Effector memory CD8-positive, alpha-beta T cell (primary cell): ENCODE measurements around the gene KLHL3.

ENCODE experiments used
- ATAC-seq: fragments of 150-1000 bp; cut with Tn5 transposase; replicated peaks from 2 replicates; pipeline ENCODE4 v1.10.0; 2021; ENCODE audit warnings: mild to moderate bottlenecking, moderate library complexity
- DNase-seq, 3 experiments: peaks; one replicate each; pipeline ENCODE4 v3.0.0; 2021
- H3K27ac Mint-ChIP-seq, 2 donors: one replicate each; pipeline ENCODE4 v1.8.0; 2022; ENCODE audit warnings: mild to moderate bottlenecking in 2 of 2, mixed read lengths in 2 of 2, moderate library complexity in 2 of 2
- H3K27me3 Mint-ChIP-seq, 2 donors: one replicate each; pipeline ENCODE4 v1.8.0; 2022; ENCODE audit warnings: mixed read lengths in 2 of 2
- H3K36me3 Mint-ChIP-seq: one replicate; pipeline ENCODE4 v1.8.0; 2022; ENCODE audit warnings: mild to moderate bottlenecking, moderate library complexity, mixed read lengths; ENCODE audit not compliant: insufficient read depth
- H3K4me1 Mint-ChIP-seq, 2 donors: one replicate each; pipeline ENCODE4 v1.8.0; 2022; ENCODE audit warnings: low read depth in 2 of 2, mixed read lengths in 2 of 2
- H3K4me3 Mint-ChIP-seq, 2 donors: one replicate each; pipeline ENCODE4 v1.8.0; 2022; ENCODE audit warnings: mild to moderate bottlenecking in 2 of 2, mixed read lengths in 2 of 2, moderate library complexity in 2 of 2
- H3K9me3 Mint-ChIP-seq, 2 donors: one replicate each; pipeline ENCODE4 v1.8.0; 2022; ENCODE audit warnings: mixed read lengths in 2 of 2

Gene KLHL3

DNA sequence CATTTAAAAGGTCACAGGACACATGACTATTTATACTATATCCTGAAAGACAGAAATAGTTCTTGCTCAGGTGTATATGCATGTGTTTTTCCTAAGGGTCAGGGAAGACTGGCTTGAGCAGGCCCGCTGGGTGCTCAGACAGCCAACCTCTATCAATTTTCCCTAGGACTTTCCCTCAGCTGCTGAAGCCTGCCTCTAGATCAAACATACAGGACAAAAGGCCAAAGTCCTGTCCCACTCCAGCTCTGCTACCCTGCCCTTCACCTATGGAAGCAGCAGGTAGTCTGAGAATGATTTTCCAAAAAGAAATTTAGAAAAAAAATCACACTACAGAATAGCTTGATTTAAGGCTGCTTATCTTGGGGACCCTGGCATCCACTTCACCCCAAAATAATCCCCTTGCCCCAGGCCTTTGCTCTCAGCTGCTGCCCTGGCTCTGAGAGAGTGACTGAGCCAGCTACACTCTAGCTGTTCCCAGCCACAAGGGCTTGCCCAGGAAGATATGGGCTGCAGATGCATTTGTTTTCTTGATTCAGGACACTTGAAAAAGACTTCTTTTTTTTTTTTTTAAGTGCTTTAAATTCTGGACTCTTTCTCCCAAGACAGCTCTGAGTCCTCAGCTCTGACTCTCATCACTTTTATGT, 42.5 kb downstream of the KLHL3 start:
- ATAC-seq: no peak
- no peak overlapping the region for H3K27ac Mint-ChIP-seq

DNA sequence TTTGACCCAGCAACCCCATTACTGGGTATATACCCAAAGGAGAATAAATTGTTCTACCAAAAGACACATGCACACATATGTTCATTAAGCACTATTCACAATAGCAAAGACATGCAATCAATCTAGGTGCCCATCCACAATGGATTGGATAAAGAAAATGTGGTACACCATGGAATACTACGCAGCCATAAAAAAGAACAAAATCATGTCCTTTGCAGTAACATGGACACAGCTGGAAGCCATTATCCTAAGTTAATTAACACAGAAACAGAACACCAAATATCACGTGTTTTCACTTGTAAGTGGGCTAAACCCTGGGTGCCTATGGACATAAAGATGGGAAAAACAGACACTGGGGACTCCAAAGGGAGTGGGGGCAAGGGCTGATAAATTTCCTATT, 46.6 kb downstream of the KLHL3 start:
- peaks cover 3% of the 10 kb centered on the region for H3K36me3 Mint-ChIP-seq

More for the DNA sequence above, 42.5 kb downstream of the KLHL3 start:
- peaks cover 16 to 19% of the 10 kb centered on the region in 2 donors for H3K4me1 Mint-ChIP-seq
- no peak for DNase-seq
- H3K36me3 Mint-ChIP-seq: peaks cover 3% of the 10 kb centered on the region
- H3K9me3 Mint-ChIP-seq: no peaks in the 10 kb centered on the region
- no peaks in the 10 kb centered on the region for H3K27me3 Mint-ChIP-seq
- no peak overlapping the region for H3K4me3 Mint-ChIP-seq

DNA sequence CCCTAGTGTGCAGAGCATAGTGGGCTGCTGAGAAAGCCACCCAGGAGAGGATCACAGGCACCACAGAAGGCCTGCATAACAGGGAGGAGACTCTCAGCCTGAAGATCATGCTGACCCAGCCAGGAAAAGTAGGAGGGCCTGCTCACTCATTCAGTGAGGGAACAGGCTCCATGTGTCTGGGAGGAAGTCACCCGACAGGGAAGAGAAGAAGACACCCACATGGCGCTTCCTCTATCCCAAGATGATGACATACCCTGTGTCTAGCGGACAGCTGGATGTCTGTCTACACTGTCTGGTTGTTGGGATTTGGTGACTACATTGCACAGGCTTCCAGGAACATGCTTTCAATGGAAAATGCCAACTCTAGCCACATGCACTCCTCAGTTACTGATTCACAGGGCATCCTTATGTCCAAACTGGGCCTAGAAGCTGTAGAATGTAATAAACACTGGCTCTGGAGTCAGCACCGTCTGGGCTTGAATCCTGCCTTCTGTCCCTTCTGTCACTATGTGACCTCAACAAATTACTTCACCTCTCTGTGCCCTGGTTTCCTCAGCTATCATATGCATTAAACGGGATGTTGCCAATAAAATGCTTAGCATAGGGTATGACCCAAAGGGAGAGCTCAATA, 47.6 kb downstream of the KLHL3 start:
- peaks cover 3% of the 10 kb centered on the region for H3K36me3 Mint-ChIP-seq
- no peaks in the 10 kb centered on the region for H3K9me3 Mint-ChIP-seq
- DNase-seq: no peak
- no peak overlapping the region for H3K27ac Mint-ChIP-seq
- peaks cover 0 to 3% of the 10 kb centered on the region in 2 donors for H3K4me1 Mint-ChIP-seq
- no peak overlapping the region for H3K4me3 Mint-ChIP-seq
- no peak for ATAC-seq
- H3K27me3 Mint-ChIP-seq: no peaks in the 10 kb centered on the region

More for the DNA sequence above, 46.6 kb downstream of the KLHL3 start:
- ATAC-seq (no peak), DNase-seq (no peak)
- no peak overlapping the region for H3K4me3 Mint-ChIP-seq
- H3K27ac Mint-ChIP-seq: no peak overlapping the region
- no peaks in the 10 kb centered on the region for H3K9me3 Mint-ChIP-seq
- H3K27me3 Mint-ChIP-seq: no peaks in the 10 kb centered on the region
- peaks cover 0 to 3% of the 10 kb centered on the region in 2 donors for H3K4me1 Mint-ChIP-seq

DNA sequence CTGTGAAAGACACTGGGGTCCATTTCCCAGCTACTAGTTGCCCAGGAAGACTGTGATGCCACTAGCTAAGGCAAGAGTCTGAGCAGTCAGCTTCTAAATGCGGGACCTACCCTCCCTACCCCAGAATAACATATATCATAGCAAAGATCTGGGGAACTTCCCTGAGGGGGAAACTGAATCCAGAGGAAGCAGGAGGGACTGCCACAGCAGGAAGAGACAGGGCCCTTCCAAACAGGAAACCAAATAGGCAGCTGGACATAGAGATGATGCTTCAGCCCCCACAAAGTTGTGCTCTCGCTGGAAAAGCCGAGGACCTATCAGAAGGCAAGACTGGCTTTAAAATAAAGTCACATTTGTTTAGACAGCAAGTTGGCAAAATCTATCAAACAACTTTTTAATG, 51.1 kb downstream of the KLHL3 start:
- no peaks in the 10 kb centered on the region for H3K9me3 Mint-ChIP-seq
- no peak for ATAC-seq
- H3K4me3 Mint-ChIP-seq: no peak overlapping the region
- H3K4me1 Mint-ChIP-seq: peaks cover 0 to 3% of the 10 kb centered on the region in 2 donors
- no peak for DNase-seq
- no peak overlapping the region for H3K27ac Mint-ChIP-seq
- no peaks in the 10 kb centered on the region for H3K36me3 Mint-ChIP-seq
- H3K27me3 Mint-ChIP-seq: no peaks in the 10 kb centered on the region

DNA sequence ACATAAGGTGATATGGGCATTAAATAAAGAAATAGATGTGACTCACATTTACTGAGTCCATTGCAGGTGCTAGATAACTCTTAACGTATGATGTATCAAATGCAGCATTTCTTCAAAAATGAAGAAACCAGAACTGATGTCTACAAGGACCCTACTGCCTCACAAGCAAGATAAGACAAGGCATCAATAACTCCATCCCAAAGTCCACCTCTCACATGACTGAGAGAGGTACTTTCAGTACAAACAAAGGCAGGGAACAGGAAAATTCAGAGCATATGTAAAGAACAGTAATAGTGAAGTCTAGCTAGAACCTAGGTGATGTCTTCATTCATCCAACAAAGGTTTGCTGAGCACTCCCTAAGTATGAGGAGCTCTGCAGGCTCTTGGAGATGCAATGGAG, 54.7 kb downstream of the KLHL3 start:
- Mint-ChIP-seq H3K4me3 (no peak overlapping the region), H3K9me3 (no peaks in the 10 kb centered on the region), H3K36me3 (no peaks in the 10 kb centered on the region), H3K27ac (no peak overlapping the region), H3K4me1 (no peaks in the 10 kb centered on the region), H3K27me3 (no peaks in the 10 kb centered on the region)
- DNase-seq (no peak), ATAC-seq (no peak)

DNA sequence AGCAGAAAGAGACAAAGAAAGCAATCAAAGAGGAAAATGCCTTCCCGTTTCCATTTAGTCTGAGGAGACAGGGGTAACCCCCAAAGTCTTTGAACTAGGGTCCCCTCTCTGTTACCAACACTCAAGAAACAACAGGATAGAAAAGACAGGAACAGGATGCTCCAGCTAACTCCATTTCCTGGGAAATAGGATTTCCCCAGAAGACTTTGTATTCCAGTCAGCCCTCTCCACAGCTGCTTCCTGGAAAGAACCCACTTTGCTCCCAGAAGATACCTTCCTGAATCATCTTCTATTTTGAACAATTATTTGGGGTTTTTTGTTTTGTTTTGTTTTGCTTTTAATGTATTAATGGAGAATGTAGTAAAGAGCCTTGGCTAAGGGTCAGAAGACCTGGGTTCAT, 56.0 kb downstream of the KLHL3 start:
- Mint-ChIP-seq H3K27ac (no peak overlapping the region), H3K36me3 (no peaks in the 10 kb centered on the region), H3K9me3 (no peaks in the 10 kb centered on the region), H3K4me3 (no peak overlapping the region), H3K4me1 (no peaks in the 10 kb centered on the region), H3K27me3 (no peaks in the 10 kb centered on the region)
- ATAC-seq (no peak), DNase-seq (no peak)

DNA sequence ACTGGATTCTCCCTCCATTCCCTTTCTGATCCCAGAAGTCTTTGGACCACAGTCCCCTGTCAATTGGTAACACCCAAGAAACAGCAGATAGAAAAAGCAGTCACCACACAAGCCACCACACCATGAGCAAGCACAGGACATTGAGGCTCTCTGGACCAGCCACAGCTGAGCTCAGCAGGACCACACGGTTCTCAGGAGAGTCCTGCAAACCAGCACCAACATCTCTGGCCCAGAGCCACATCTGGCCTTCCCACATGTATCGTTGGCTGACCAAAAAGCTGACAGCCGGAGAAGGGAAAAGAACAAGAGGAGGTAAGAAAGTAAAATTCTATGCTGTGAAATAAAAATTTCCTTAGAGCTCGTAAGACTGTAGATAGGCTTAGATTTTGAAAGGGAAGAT, 56.7 kb downstream of the KLHL3 start:
- H3K27me3 Mint-ChIP-seq: no peaks in the 10 kb centered on the region
- DNase-seq: no peak
- no peaks in the 10 kb centered on the region for H3K4me1 Mint-ChIP-seq
- H3K4me3 Mint-ChIP-seq: no peak overlapping the region
- no peak for ATAC-seq
- no peaks in the 10 kb centered on the region for H3K36me3 Mint-ChIP-seq
- H3K9me3 Mint-ChIP-seq: no peaks in the 10 kb centered on the region
- no peak overlapping the region for H3K27ac Mint-ChIP-seq

DNA sequence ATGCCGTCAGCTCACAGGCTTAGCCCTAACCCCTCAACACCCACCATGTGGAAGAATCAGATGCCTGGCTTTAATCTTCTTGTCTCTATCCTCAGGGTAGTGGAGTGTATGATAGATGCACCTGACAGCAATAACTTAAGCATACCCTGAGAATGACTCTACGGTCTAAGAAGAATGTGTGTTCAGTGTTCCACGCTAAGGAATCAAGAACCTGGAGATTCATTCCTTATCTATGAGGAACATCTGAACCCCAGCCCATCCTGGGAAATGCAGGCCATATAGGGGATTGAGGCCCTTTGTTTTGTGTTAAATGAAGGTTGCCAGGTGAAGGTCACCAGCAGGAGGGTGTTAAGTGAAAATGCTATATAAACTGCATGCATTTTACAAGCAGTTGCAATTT, 63.0 kb downstream of the KLHL3 start:
- Mint-ChIP-seq H3K27me3 (no peaks in the 10 kb centered on the region), H3K9me3 (no peaks in the 10 kb centered on the region), H3K27ac (no peak overlapping the region), H3K4me3 (no peak overlapping the region), H3K4me1 (no peaks in the 10 kb centered on the region), H3K36me3 (no peaks in the 10 kb centered on the region)
- ATAC-seq (no peak), DNase-seq (no peak)

DNA sequence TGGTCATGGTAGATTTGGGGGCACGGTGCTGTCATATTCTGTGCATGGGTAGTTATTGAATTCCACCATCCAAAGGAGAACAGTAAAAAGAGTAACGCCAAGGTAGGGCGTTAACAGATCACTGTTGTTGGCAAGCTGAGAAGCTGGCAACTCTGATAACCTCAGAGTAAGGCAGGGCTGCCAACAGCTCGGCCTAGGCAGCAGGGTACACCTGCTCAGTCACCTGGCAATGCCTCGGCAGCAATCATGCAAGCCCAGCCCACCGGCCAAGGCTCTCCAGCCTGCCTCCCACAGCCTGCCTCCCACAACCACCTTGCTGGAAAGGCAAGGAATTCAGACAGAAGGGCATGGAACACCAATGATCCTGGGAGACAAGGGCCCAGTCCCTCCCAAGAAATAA, 63.9 kb downstream of the KLHL3 start:
- no peak overlapping the region for H3K4me3 Mint-ChIP-seq
- ATAC-seq: no peak
- no peaks in the 10 kb centered on the region for H3K9me3 Mint-ChIP-seq
- no peak for DNase-seq
- H3K27ac Mint-ChIP-seq: no peak overlapping the region
- H3K36me3 Mint-ChIP-seq: no peaks in the 10 kb centered on the region
- H3K4me1 Mint-ChIP-seq: no peaks in the 10 kb centered on the region
- H3K27me3 Mint-ChIP-seq: no peaks in the 10 kb centered on the region

DNA sequence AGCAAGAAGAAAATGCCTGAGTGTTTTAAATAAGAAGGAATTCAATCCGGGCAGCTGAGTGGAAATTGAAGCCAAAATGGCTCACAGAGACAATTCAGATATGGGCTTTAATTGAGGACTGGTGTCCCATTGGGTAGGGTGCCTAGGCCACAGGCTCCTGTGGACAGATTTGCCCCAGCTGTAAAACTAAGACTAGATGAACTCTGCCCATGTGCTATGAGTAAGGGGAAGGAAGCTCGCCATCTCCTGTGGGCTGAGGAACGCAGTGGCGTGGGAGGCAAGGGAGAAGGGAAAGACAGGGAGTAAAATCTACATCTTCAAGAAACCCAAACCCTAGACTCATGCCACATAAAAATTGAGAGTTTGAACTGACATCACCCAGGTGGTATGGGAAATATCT, 66.1 kb downstream of the KLHL3 start:
- H3K4me3 Mint-ChIP-seq: no peak overlapping the region
- no peak for ATAC-seq
- no peaks in the 10 kb centered on the region for H3K9me3 Mint-ChIP-seq
- DNase-seq: no peak
- no peaks in the 10 kb centered on the region for H3K27me3 Mint-ChIP-seq
- peaks cover 6 to 10% of the 10 kb centered on the region in 2 donors for H3K4me1 Mint-ChIP-seq
- no peaks in the 10 kb centered on the region for H3K36me3 Mint-ChIP-seq
- H3K27ac Mint-ChIP-seq: no peak overlapping the region

DNA sequence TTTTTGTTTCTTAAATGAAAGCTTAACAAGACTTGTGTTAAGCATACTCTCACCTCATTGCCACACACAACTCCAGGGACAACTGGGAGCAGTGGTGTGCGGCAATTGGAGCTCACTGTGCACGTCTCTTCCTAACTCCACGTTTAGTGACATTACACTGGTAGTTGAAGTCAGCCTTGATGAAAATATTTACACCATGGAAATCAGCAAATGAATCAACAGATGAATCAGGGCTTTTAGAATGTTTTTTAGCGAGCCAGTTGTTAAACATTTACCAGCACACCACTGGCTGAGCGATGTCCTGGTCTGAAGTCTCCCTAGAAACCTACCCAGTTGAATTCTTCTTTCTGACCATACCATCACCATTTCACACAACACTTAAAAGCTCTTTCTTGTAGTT, 67.3 kb downstream of the KLHL3 start:
- no peaks in the 10 kb centered on the region for H3K36me3 Mint-ChIP-seq
- no peaks in the 10 kb centered on the region for H3K9me3 Mint-ChIP-seq
- H3K27ac Mint-ChIP-seq: no peak overlapping the region
- H3K27me3 Mint-ChIP-seq: no peaks in the 10 kb centered on the region
- peaks cover 6 to 10% of the 10 kb centered on the region in 2 donors for H3K4me1 Mint-ChIP-seq
- no peak overlapping the region for H3K4me3 Mint-ChIP-seq
- ATAC-seq (no peak), DNase-seq (no peak)

DNA sequence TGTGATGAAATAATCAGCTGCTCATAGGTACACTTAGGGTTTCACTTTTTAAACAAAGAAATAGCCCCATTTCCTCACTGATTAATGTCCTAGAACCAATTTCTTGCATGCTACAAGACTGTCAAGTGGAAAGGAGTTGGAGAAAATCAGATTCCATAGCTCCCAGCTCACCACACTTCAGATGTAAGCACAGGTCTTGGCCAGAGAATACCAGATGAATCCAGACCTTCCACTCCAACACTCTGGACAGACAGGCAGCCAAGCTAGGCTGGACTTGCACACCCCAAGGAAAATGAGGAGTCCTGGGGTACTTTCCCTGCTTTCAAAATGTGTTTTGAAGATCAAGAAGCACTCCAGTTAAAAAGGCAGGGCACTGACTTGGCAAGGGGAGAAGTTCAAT, 68.5 kb downstream of the KLHL3 start:
- ATAC-seq (no peak), DNase-seq (no peak)
- Mint-ChIP-seq H3K9me3 (no peaks in the 10 kb centered on the region), H3K27me3 (no peaks in the 10 kb centered on the region), H3K27ac (no peak overlapping the region), H3K4me3 (no peak overlapping the region), H3K36me3 (no peaks in the 10 kb centered on the region), H3K4me1 (peaks cover 6 to 10% of the 10 kb centered on the region in 2 donors)

DNA sequence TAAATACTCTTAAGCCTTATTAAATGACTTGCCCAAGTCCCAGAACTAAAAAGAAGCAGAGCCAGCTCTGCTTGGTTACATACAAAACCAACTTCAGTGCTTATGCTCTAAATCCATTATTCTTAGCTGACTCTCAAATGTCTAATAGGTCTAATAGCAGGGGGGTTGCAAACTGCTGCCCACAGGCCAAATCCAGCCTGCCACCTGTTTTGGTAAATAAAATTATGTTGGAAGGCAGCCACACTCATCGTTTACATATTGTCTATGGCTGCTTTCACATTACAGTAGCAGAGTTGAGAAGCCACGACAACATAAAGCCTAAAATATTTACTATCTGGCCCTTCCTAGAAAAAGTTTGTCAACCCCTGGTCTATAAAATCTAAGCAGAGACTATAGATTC, 69.0 kb downstream of the KLHL3 start:
- no peaks in the 10 kb centered on the region for H3K27me3 Mint-ChIP-seq
- H3K4me3 Mint-ChIP-seq: peak overlapping the region in 1 of 2 donors; percentile 9
- DNase-seq: no peak
- no peaks in the 10 kb centered on the region for H3K9me3 Mint-ChIP-seq
- no peak for ATAC-seq
- H3K4me1 Mint-ChIP-seq: peaks cover 6 to 10% of the 10 kb centered on the region in 2 donors
- H3K27ac Mint-ChIP-seq: peak overlapping the region; percentile 36 to 67
- H3K36me3 Mint-ChIP-seq: no peaks in the 10 kb centered on the region

DNA sequence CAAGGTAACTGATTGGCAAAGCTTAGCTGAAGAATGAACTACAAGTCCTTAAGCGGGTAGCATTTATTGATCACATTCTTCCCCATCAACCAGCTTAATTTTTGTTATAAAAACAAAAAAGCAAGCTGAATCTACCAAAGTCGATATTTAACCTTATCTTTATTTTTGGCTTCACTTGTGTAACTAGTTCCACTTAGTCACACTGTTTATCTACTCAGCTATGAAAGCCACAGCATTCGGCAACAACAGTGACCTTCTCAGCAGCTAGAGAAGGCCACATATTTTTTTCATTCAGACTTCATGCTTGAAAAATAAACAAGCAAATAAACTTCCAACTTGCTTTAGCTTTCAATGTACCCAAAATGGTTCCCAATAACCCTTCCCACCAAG, 69.4 kb downstream of the KLHL3 start:
- Mint-ChIP-seq H3K4me3 (peak overlapping the region in 1 of 2 donors; percentile 9), H3K36me3 (no peaks in the 10 kb centered on the region), H3K27me3 (no peaks in the 10 kb centered on the region), H3K9me3 (no peaks in the 10 kb centered on the region), H3K4me1 (peaks cover 6 to 10% of the 10 kb centered on the region in 2 donors), H3K27ac (peak overlapping the region; percentile 36 to 67)
- DNase-seq (no peak), ATAC-seq (no peak)
